ENCODE data around the gene MGMT. TPM values are rescaled to one million over a fixed set of nuclear protein-coding genes. Genes with fewer than 3 reads are reported as not detected.

Gene MGMT
- total RNA-seq, 3 donors from 2014 or later = 34.1 to 57.8 (median 46.7) TPM

GRCh38 chr10:129472696-129473555 lies 5.9 kb downstream of the MGMT start:
- Histone ChIP-seq H3K4me3 (no peak overlapping the region), H3K9me3 (no peaks in the 10 kb centered on the region), H3K36me3 (no peaks in the 10 kb centered on the region), H3K4me1 (no peaks in the 10 kb centered on the region), H3K27ac (no peak overlapping the region), H3K27me3 (no peaks in the 10 kb centered on the region)
- TF ChIP-seq POLR2AphosphoS5 (IDR thresholded peaks at IDR 0.05) = no peak
- TF ChIP-seq CTCF (IDR thresholded peaks at IDR 0.05) = no peak
- TF ChIP-seq POLR2A (IDR thresholded peaks at IDR 0.05) = no peak
- intact Hi-C loops (cut with DNase I; ENCODE audit: low total_unique reads) = no loop called here
- DNase-seq (ENCODE audit: low spot score in 2 of 2) = no peak

GRCh38 chr10:129474642-129475041 lies 7.6 kb downstream of the MGMT start:
- DNase-seq (ENCODE audit: low spot score in 2 of 2) = no peak
- no peaks in the 10 kb centered on the region for H3K27me3 ChIP-seq
- intact Hi-C loops (cut with DNase I; ENCODE audit: low total_unique reads) = no loop called here

GRCh38 chr10:129476431-129476830 lies 9.4 kb downstream of the MGMT start:
- intact Hi-C loops (cut with DNase I; ENCODE audit: low total_unique reads) = no loop called here
- no peak for DNase-seq (ENCODE audit: low spot score in 2 of 2)
- Histone ChIP-seq H3K27ac (no peak overlapping the region), H3K9me3 (peaks cover 6 to 9% of the 10 kb centered on the region in 2 donors), H3K4me1 (no peaks in the 10 kb centered on the region), H3K27me3 (no peaks in the 10 kb centered on the region), H3K4me3 (no peak overlapping the region), H3K36me3 (no peaks in the 10 kb centered on the region)
- TF ChIP-seq CTCF (IDR thresholded peaks at IDR 0.05) (no peak), POLR2A (IDR thresholded peaks at IDR 0.05) (no peak), POLR2AphosphoS5 (IDR thresholded peaks at IDR 0.05) (no peak)

More at GRCh38 chr10:129474642-129475041, 7.6 kb downstream of the MGMT start:
- H3K27ac ChIP-seq = no peak overlapping the region
- H3K4me1 ChIP-seq = no peaks in the 10 kb centered on the region
- no peaks in the 10 kb centered on the region for H3K36me3 ChIP-seq
- TF ChIP-seq POLR2A (IDR thresholded peaks at IDR 0.05) (no peak), POLR2AphosphoS5 (IDR thresholded peaks at IDR 0.05) (no peak), CTCF (IDR thresholded peaks at IDR 0.05) (no peak)
- H3K9me3 ChIP-seq = no peaks in the 10 kb centered on the region
- no peak overlapping the region for H3K4me3 ChIP-seq

- Histone ChIP-seq H3K4me3 (no peak overlapping the region), H3K27ac (no peak overlapping the region), H3K27me3 (no peaks in the 10 kb centered on the region), H3K36me3 (no peaks in the 10 kb centered on the region), H3K9me3 (peaks cover 6 to 15% of the 10 kb centered on the region in 2 donors), H3K4me1 (no peaks in the 10 kb centered on the region)
- DNase-seq (ENCODE audit: low spot score in 2 of 2) = no peak
- intact Hi-C loops (cut with DNase I; ENCODE audit: low total_unique reads) = no loop called here
- no peak for TF ChIP-seq CTCF (IDR thresholded peaks at IDR 0.05)
- TF ChIP-seq POLR2A (IDR thresholded peaks at IDR 0.05) = no peak
- no peak for TF ChIP-seq POLR2AphosphoS5 (IDR thresholded peaks at IDR 0.05)
Measured at GRCh38 chr10:129477051-129477450, 10.0 kb downstream of the MGMT start.

- Histone ChIP-seq H3K27ac (no peak overlapping the region), H3K4me1 (no peaks in the 10 kb centered on the region), H3K9me3 (peaks cover 23 to 45% of the 10 kb centered on the region in 2 donors), H3K4me3 (no peak overlapping the region), H3K36me3 (no peaks in the 10 kb centered on the region), H3K27me3 (no peaks in the 10 kb centered on the region)
- TF ChIP-seq POLR2A (IDR thresholded peaks at IDR 0.05) = no peak
- no peak for TF ChIP-seq CTCF (IDR thresholded peaks at IDR 0.05)
- TF ChIP-seq POLR2AphosphoS5 (IDR thresholded peaks at IDR 0.05) = no peak
- DNase-seq (ENCODE audit: low spot score in 2 of 2) = no peak
- intact Hi-C loops (cut with DNase I; ENCODE audit: low total_unique reads) = no loop called here
Measured at GRCh38 chr10:129481641-129482040, 14.6 kb downstream of the MGMT start.
